Endothelial cell of umbilical vein (primary cell): ENCODE measurements around the gene TSN. TPM values are rescaled to one million over a fixed set of nuclear protein-coding genes. Genes with fewer than 3 reads are reported as not detected.

Source experiments
- BruUV-seq: library from RNA; stranded (reverse); fragments of 400-500 nt; replicated peaks from 2 replicates; lab custom pipeline; 2021; lab: Mats Ljungman, UMichigan
- CTCF ChIA-PET: fragments of 300-600, 350-600 bp; sonication (Branson Sonifier 250); formaldehyde crosslinking; loops from one replicate; lab custom pipeline; 2021; ENCODE audit warnings: antibody characterized with exemption, inconsistent platforms; lab: Charles Lee
- POLR2A ChIA-PET: fragments of 300-600, 350-600 bp; sonication (Branson Sonifier 250); formaldehyde crosslinking; loops from one replicate; lab custom pipeline; 2021; ENCODE audit warnings: antibody characterized with exemption, inconsistent platforms; lab: Charles Lee
- DNase-seq: peaks from one replicate; pipeline ENCODE4 v3.0.0-alpha.2; 2011; ENCODE audit warnings: low read depth, low spot score
- FAIRE-seq: peaks from 2 replicates; lab custom pipeline; 2011; peaks lifted over from hg19 to GRCh38; lab: Jason Lieb, UNC
- H2AFZ ChIP-seq: 2 replicates; pipeline ENCODE4 v1.6.0; 2012; ENCODE audit warnings: low read depth, low read length, control low read depth, inconsistent platforms
- H3K27ac ChIP-seq: 2 replicates; pipeline ENCODE4 v1.5.1; 2011; ENCODE audit warnings: low read depth, mild to moderate bottlenecking, control low read depth, low read length, moderate library complexity; ENCODE audit not compliant: insufficient read depth
- H3K27me3 ChIP-seq, 2 experiments: 2 replicates each; pipeline versions ENCODE4 v1.6.0 to v1.6.1; 2011; ENCODE audit warnings: low read length in 2 of 2, mixed read lengths in 1 of 2; ENCODE audit not compliant: control insufficient read depth in 2 of 2, insufficient read depth in 2 of 2
- H3K36me3 ChIP-seq, 2 experiments: 2 replicates in 1 of 2; 3 replicates in 1 of 2; pipeline ENCODE4 v1.5.1; 2011; ENCODE audit warnings: low read length in 2 of 2, mild to moderate bottlenecking in 1 of 2, moderate library complexity in 1 of 2; ENCODE audit not compliant: control insufficient read depth in 2 of 2, insufficient read depth in 2 of 2; ENCODE audit errors: extremely low read depth in 1 of 2
- H3K4me1 ChIP-seq: 3 replicates; pipeline ENCODE4 v1.5.1; 2011; ENCODE audit warnings: mild to moderate bottlenecking, low read length; ENCODE audit not compliant: control insufficient read depth, insufficient read depth; ENCODE audit errors: extremely low read depth
- H3K4me2 ChIP-seq: 2 replicates; pipeline ENCODE4 v1.6.1; 2011; ENCODE audit warnings: low read length, control low read depth, mixed read lengths; ENCODE audit not compliant: insufficient read depth
- H3K4me3 ChIP-seq, 3 experiments: fragments of 200-600 bp in 1 of 3; sonication (generic), shearing (Covaris generic) in 1 of 3; replicated peaks in 1 of 3; 2 replicates each; pipeline ENCODE4 v1.5.1; 2011 to 2016; ENCODE audit warnings: control low read depth in 3 of 3, low read length in 3 of 3, mild to moderate bottlenecking in 2 of 3, inconsistent platforms in 1 of 3, low read depth in 1 of 3, moderate library complexity in 1 of 3; ENCODE audit not compliant: insufficient read depth in 1 of 3
- H3K79me2 ChIP-seq: 2 replicates; pipeline ENCODE4 v1.6.0; 2012; ENCODE audit warnings: low read length, inconsistent platforms; ENCODE audit not compliant: control insufficient read depth, insufficient read depth
- H3K9ac ChIP-seq: replicated peaks from 2 replicates; pipeline ENCODE3; 2011; ENCODE audit warnings: low read length, control low read depth; ENCODE audit not compliant: insufficient read depth; ENCODE audit errors: extremely low read depth
- H3K9me1 ChIP-seq: replicated peaks from 3 replicates; pipeline ENCODE4 v1.6.0; 2011; ENCODE audit warnings: mild to moderate bottlenecking, low read length; ENCODE audit not compliant: control insufficient read depth, insufficient read depth; ENCODE audit errors: extremely low read depth
- H3K9me3 ChIP-seq: replicated peaks from 2 replicates; pipeline ENCODE4 v1.5.1; 2012; ENCODE audit warnings: low read length, inconsistent platforms; ENCODE audit not compliant: control insufficient read depth, insufficient read depth
- H4K20me1 ChIP-seq: replicated peaks from 2 replicates; pipeline ENCODE3; 2011; ENCODE audit warnings: mild to moderate bottlenecking, low read length; ENCODE audit not compliant: control insufficient read depth, insufficient read depth; ENCODE audit errors: extremely low read depth
- EZH2 ChIP-seq: IDR thresholded peaks from 2 replicates; pipeline ENCODE4 v1.6.1; 2012; ENCODE audit warnings: borderline replicate concordance, low read depth, mild to moderate bottlenecking, moderate library complexity, low read length, inconsistent platforms; ENCODE audit not compliant: severe bottlenecking
- FOS ChIP-seq: IDR thresholded peaks from 2 replicates; pipeline ENCODE4 v1.6.1; 2011; ENCODE audit warnings: mild to moderate bottlenecking, low read length, moderate library complexity, borderline replicate concordance; ENCODE audit not compliant: insufficient read depth
- GATA2 ChIP-seq: IDR thresholded peaks from 2 replicates; pipeline ENCODE4 v1.7.0; 2011; ENCODE audit warnings: low read depth, mild to moderate bottlenecking, moderate library complexity, mixed read lengths, low read length; ENCODE audit not compliant: insufficient read length, insufficient read depth
- JUN ChIP-seq: IDR thresholded peaks from 2 replicates; pipeline ENCODE4 v1.6.1; 2011; ENCODE audit warnings: borderline replicate concordance, low read depth; ENCODE audit not compliant: insufficient read length, insufficient read depth
- MYC ChIP-seq: IDR thresholded peaks from one replicate; pipeline ENCODE4 v1.6.1; 2011; ENCODE audit warnings: mild to moderate bottlenecking, low read depth, low read length
- POLR2A ChIP-seq: IDR thresholded peaks from 2 replicates; pipeline ENCODE4 v1.6.1; 2012; ENCODE audit warnings: low read depth, mild to moderate bottlenecking, control low read depth, low read length
- POLR2AphosphoS5 ChIP-seq: IDR thresholded peaks from 2 replicates; pipeline ENCODE4 v1.6.1; 2012; ENCODE audit warnings: low read depth, mild to moderate bottlenecking, control low read depth, low read length, moderate library complexity; ENCODE audit not compliant: insufficient read depth
- dilution Hi-C: fragments of 300-500 bp; cut with MboI; formaldehyde crosslinking; loops from one replicate; pipeline ENCODE4 v1.15.0; 2019; ENCODE audit warnings: low sequenced_read_pairs; ENCODE audit not compliant: extremely low pct_ligation_motif_present
- intact Hi-C: fragments of 100-400 bp; cut with micrococcal nuclease; formaldehyde crosslinking; loops from one replicate; pipeline ENCODE4 v1.10.0; 2022
- polyA plus RNA-seq, 4 experiments: library from polyadenylated mRNA; depleted of rRNA in 3 of 4; stranded (reverse) in 3 of 4; unstranded in 1 of 4; fragments of >200 nt; gene quantifications; 2 replicates each; pipeline versions ENCODE4 v1.2.1 to v1.2.3, GENCODE V29; 2011 to 2012; ENCODE audit warnings: missing spikeins in 1 of 4
- total RNA-seq: library from RNA; stranded (reverse); gene quantifications from 2 replicates; pipeline ENCODE4 v1.2.3, GENCODE V29; 2021
- TF ChIP-seq, protein P1 (sequence below): IDR thresholded peaks from 2 replicates; pipeline ENCODE4 v1.6.1; 2011; ENCODE audit not compliant: insufficient read depth, insufficient read length
- TF ChIP-seq, protein P2 (sequence below), 2 donors: IDR thresholded peaks; 1 replicate in 1 of 2; 2 replicates in 1 of 2; pipeline ENCODE4 v1.5.1; 2011; ENCODE audit warnings: low read length in 2 of 2, mild to moderate bottlenecking in 2 of 2, moderate library complexity in 2 of 2, control low read depth in 1 of 2, inconsistent platforms in 1 of 2, low read depth in 1 of 2; ENCODE audit not compliant: insufficient read depth in 1 of 2; ENCODE audit errors: extremely low read depth in 1 of 2

TSN gene
- total and polyA plus RNA-seq, 2 donors (not counting 3 experiments of a cell fraction or from before 2014, with no cell fraction given) = 33.2 to 76.1 TPM

DNA sequence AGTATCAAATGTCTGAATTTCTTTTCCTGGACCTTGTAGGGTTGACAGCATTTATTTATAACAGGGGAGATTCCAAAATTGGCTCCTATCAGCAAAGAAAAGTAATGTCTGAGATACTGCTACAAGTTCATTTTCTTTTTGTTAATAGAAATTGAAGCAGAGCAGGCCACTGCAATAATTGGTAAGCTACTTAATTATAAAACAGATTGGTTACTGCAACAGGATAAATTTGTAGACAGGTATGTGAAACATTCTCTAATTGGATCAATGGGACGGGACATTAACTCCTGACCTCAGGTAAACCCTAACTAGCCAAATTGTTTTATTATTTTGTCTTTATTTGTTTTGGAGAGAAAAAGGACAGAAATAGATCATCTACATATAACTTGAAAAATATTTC, 39.3 kb upstream of the TSN start:
- FAIRE-seq = no peak
- ChIA-PET CTCF (interaction anchor here (0.8 to 1.7 kb wide), 7 partner anchors 120 to 621 kb away, joined by 3 to 8 read pairs (median 4); partner anchors contain the start of gene RNU4ATAC), POLR2A (interaction anchor here (0.6 kb wide), 1 partner anchor 184 kb away, joined by 3 read pairs; no protein-coding TSS in a partner anchor)
- DNase-seq = no peak
- Histone ChIP-seq H3K4me1 (no peaks in the 10 kb centered on the region), H2AFZ (no peak overlapping the region), H3K9me1 (no peaks in the 10 kb centered on the region), H3K36me3 (no peaks in the 10 kb centered on the region), H3K4me2 (no peak overlapping the region), H3K9ac (no peak overlapping the region), H3K27me3 (peaks cover 3% of the 10 kb centered on the region in 2 experiments), H3K9me3 (no peaks in the 10 kb centered on the region), H4K20me1 (no peaks in the 10 kb centered on the region), H3K27ac (no peak overlapping the region), H3K79me2 (no peaks in the 10 kb centered on the region), H3K4me3 (no peak overlapping the region)
- intact Hi-C loops (loop anchor here (10.0 kb wide), 1 partner anchor 621 kb away; no protein-coding TSS in a partner anchor), dilution Hi-C loops (no loop called here)
- no peak for TF ChIP-seq FOS
- no peak for TF ChIP-seq MYC
- TF ChIP-seq EZH2 = no peak
- TF ChIP-seq, protein P1, sequence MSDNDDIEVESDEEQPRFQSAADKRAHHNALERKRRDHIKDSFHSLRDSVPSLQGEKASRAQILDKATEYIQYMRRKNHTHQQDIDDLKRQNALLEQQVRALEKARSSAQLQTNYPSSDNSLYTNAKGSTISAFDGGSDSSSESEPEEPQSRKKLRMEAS = no peak
- TF ChIP-seq JUN = no peak
- no TSS peak for BruUV-seq

DNA sequence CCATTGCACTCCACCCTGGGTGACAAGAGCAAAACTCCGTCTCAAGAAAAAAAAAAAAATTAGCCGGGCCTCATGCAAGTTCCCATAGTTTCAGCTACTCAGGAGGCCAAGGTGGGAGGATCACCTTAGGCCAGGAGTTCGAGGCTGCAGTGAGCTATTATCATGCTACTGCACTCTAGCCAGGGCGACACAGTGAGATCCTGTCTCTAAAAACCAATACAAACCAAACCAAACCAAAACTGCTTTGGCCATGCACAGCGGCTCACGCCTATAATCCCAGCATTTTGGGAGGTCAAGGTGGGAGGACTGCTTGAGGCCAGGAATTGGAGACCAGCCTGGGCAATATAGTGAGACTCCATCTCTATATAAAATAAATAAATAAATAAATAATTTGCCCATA, 37.9 kb upstream of the TSN start:
- dilution Hi-C loops = no loop called here
- no peak overlapping the region for H2AFZ ChIP-seq
- ChIA-PET CTCF (interaction anchor here (1.1 to 5.7 kb wide), 8 partner anchors 121 to 622 kb away, joined by 3 to 68 read pairs (median 4); partner anchors contain the start of gene RNU4ATAC), POLR2A (interaction anchor here (0.7 kb wide), 1 partner anchor 313 kb away, joined by 4 read pairs; no protein-coding TSS in a partner anchor)
- DNase-seq = no peak
- no peaks in the 10 kb centered on the region for H3K36me3 ChIP-seq
- no peaks in the 10 kb centered on the region for H4K20me1 ChIP-seq
- H3K79me2 ChIP-seq = no peaks in the 10 kb centered on the region
- no peaks in the 10 kb centered on the region for H3K27me3 ChIP-seq
- no peak overlapping the region for H3K9ac ChIP-seq
- no peak for FAIRE-seq
- H3K9me1 ChIP-seq = no peaks in the 10 kb centered on the region
- TF ChIP-seq GATA2 = no peak
- TF ChIP-seq POLR2A = no peak
- no peak for TF ChIP-seq FOS
- TF ChIP-seq JUN = no peak
- TF ChIP-seq MYC = no peak
- TF ChIP-seq, protein P2, sequence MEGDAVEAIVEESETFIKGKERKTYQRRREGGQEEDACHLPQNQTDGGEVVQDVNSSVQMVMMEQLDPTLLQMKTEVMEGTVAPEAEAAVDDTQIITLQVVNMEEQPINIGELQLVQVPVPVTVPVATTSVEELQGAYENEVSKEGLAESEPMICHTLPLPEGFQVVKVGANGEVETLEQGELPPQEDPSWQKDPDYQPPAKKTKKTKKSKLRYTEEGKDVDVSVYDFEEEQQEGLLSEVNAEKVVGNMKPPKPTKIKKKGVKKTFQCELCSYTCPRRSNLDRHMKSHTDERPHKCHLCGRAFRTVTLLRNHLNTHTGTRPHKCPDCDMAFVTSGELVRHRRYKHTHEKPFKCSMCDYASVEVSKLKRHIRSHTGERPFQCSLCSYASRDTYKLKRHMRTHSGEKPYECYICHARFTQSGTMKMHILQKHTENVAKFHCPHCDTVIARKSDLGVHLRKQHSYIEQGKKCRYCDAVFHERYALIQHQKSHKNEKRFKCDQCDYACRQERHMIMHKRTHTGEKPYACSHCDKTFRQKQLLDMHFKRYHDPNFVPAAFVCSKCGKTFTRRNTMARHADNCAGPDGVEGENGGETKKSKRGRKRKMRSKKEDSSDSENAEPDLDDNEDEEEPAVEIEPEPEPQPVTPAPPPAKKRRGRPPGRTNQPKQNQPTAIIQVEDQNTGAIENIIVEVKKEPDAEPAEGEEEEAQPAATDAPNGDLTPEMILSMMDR (IDR thresholded peaks at IDR 0.05; ENCODE audit: extremely low read depth in 1 of 2, insufficient read depth in 1 of 2, low read depth in 1 of 2, low read length in 2 of 2) = no peak
- TF ChIP-seq EZH2 = no peak
- no peak for TF ChIP-seq POLR2AphosphoS5
- TF ChIP-seq, protein P1 = no peak
- no peak overlapping the region for H3K4me2 ChIP-seq
- BruUV-seq = no TSS peak
- H3K9me3 ChIP-seq = no peaks in the 10 kb centered on the region
- no peak overlapping the region for H3K27ac ChIP-seq
- no peaks in the 10 kb centered on the region for H3K4me1 ChIP-seq
- no peak overlapping the region for H3K4me3 ChIP-seq
- intact Hi-C loops = loop anchor here (10.0 kb wide), 1 partner anchor 623 kb away; no protein-coding TSS in a partner anchor
